Hematopoietic multipotent progenitor cell treated with erythropoietin and hydrocortisone succinate and interleukin-3 and kit ligand, for 17 days (in vitro differentiated cells): ENCODE results near the gene PPP1R3E.
"Not testable (repeated sequence)": the region's sequence is repeated elsewhere in the genome, so short reads cannot be mapped to it uniquely, and the experiment has no call there.

Experiments
- DNase-seq: peaks from one replicate; pipeline ENCODE4 v3.0.0-alpha.2; 2015; ENCODE audit warnings: low spot score

PPP1R3E gene

GRCh38 chr14:23302290-23303225 is at the start of gene PPP1R3E:
TSS of gene PPP1R3E (minus strand) at chr14:23302859. CDS start at chr14:23302576, 283 bp downstream.
- peak; percentile 67 for DNase-seq

- DNase-seq: no peak
These were observed 49.2 kb upstream of the PPP1R3E start for GRCh38 chr14:23351681-23352505.

GRCh38 chr14:23349156-23349845 is 46.6 kb upstream of the PPP1R3E start:
- DNase-seq: no peak

GRCh38 chr14:23348297-23348655 is 45.6 kb upstream of the PPP1R3E start:
- no peak for DNase-seq

- no peak for DNase-seq
These were observed 45.0 kb upstream of the PPP1R3E start for GRCh38 chr14:23347406-23348296.

GRCh38 chr14:23346693-23347405 is 44.2 kb upstream of the PPP1R3E start:
- DNase-seq: no peak

GRCh38 chr14:23345987-23346692 is 43.5 kb upstream of the PPP1R3E start:
- no peak for DNase-seq

- DNase-seq: no peak
These were observed 41.8 kb upstream of the PPP1R3E start for GRCh38 chr14:23344481-23344880.

GRCh38 chr14:23339506-23340268 is 37.0 kb upstream of the PPP1R3E start:
- no peak for DNase-seq

- DNase-seq: no peak
These were observed 33.0 kb upstream of the PPP1R3E start for GRCh38 chr14:23335623-23336022.

- DNase-seq: peak; percentile 86
These were observed 25.5 kb upstream of the PPP1R3E start for GRCh38 chr14:23327947-23328744.

- no peak for DNase-seq
These were observed 24.1 kb upstream of the PPP1R3E start for GRCh38 chr14:23326491-23327332.

GRCh38 chr14:23325746-23326145 is 23.1 kb upstream of the PPP1R3E start:
- DNase-seq: not testable (repeated sequence)

- no peak for DNase-seq
These were observed 22.3 kb upstream of the PPP1R3E start for GRCh38 chr14:23324993-23325392.

GRCh38 chr14:23324455-23324846 is 21.8 kb upstream of the PPP1R3E start:
- DNase-seq: no peak

GRCh38 chr14:23323838-23324454 is 21.3 kb upstream of the PPP1R3E start:
- DNase-seq: no peak
